Heart right ventricle (tissue), 16 donors: ENCODE data around the gene FOXN4. TPM values are rescaled to one million over a fixed set of nuclear protein-coding genes. Genes with fewer than 3 reads are reported as not detected.

Experiments used
- ATAC-seq, 8 donors: fragments of 200-7000 bp; cut with Tn5 transposase; one replicate each; pipeline ENCODE4 v1.9.1; 2020; ENCODE audit warnings: mild to moderate bottlenecking in 8 of 8, moderate library complexity in 8 of 8, moderate number of reproducible peaks in 1 of 8
- DNase-seq, 2 donors: peaks; one replicate each; pipeline ENCODE4 v3.0.0-alpha.2; 2020
- H3K27ac ChIP-seq, 10 donors: fragments of 200-600 bp; sonication (generic) in 2 of 10; one replicate each; pipeline versions ENCODE4 v1.5.0 to v1.8.0; 2020 to 2022; ENCODE audit warnings: mild to moderate bottlenecking in 3 of 10
- H3K27me3 ChIP-seq, 7 donors: fragments of 200-600 bp; one replicate each; pipeline ENCODE4 v1.8.0; 2021 to 2022; ENCODE audit warnings: mild to moderate bottlenecking in 2 of 7
- H3K36me3 ChIP-seq, 9 donors: fragments of 200-600 bp; sonication (generic) in 1 of 9; one replicate each; pipeline versions ENCODE4 v1.5.0 to v1.8.0; 2020 to 2022; ENCODE audit warnings: mild to moderate bottlenecking in 2 of 9
- H3K4me1 ChIP-seq, 9 donors: fragments of 200-600 bp; sonication (generic) in 1 of 9; one replicate each; pipeline versions ENCODE4 v1.5.0 to v1.8.0; 2020 to 2022; ENCODE audit warnings: mild to moderate bottlenecking in 4 of 9
- H3K4me3 ChIP-seq, 10 donors: fragments of 200-600 bp; sonication (generic) in 2 of 10; one replicate each; pipeline versions ENCODE4 v1.5.0 to v1.8.0; 2020 to 2022; ENCODE audit warnings: mild to moderate bottlenecking in 7 of 10, moderate library complexity in 2 of 10
- H3K9me3 ChIP-seq, 11 donors: fragments of 200-600 bp in 10 of 11; sonication (generic) in 2 of 11; one replicate each; pipeline versions ENCODE4 v1.5.0 to v1.8.0; 2013 to 2022; ENCODE audit warnings: mild to moderate bottlenecking in 2 of 11, control low read depth in 1 of 11, moderate library complexity in 1 of 11
- CTCF ChIP-seq, 9 donors: fragments of 200-600 bp; sonication (generic) in 2 of 9; IDR thresholded peaks; one replicate each; pipeline versions ENCODE4 v1.5.0 to v1.8.0; 2021 to 2022; ENCODE audit warnings: antibody characterized with exemption in 9 of 9, mild to moderate bottlenecking in 5 of 9, moderate library complexity in 1 of 9
- WGBS, 2 donors: extraction: QIAGEN DNeasy Blood & Tissue Kit; methylation state at CpG; one replicate each; pipeline ENCODE4 v1.1.7; 2013; ENCODE audit warnings: inconsistent platforms in 1 of 2; 5-methylcytosine and 5-hydroxymethylcytosine counted together
- intact Hi-C, 10 donors: fragments of 100-400 bp; cut with DNase I; formaldehyde crosslinking; loops; one replicate each; pipeline versions ENCODE4 v1.11.1 to v1.14.2; 2022
- polyA plus RNA-seq, 2 donors: library from polyadenylated mRNA; stranded (reverse); fragments of 200-250 nt; gene quantifications; one replicate each; pipeline ENCODE4 v1.2.3, GENCODE V29; 2013
- total RNA-seq, 10 donors: library from RNA; stranded (reverse); fragmentation: NEBNext Ultra II Directional in 3 of 10; extraction: Animal tissue kit (Norgen Biotek cat#: 25700) in 3 of 10; gene quantifications; one replicate each; pipeline versions ENCODE4 v1.2.1 to v1.2.4, GENCODE V29; 2021 to 2023
- donor health status: Arrhythmogenic right ventricular cardiomyopathy.
- donor health status: ischemic (EF 13 %, LVEDD 7.1; RV severe dilation, severe dysfunction).
- donor health status: healthy with polysubstance abuse.
- donor health status: DM: no; HTN: yes; CAD: no.
- donor health status: DM: no; HTN: no; CAD: no.
- donor health status: ischemic (EF 25% LVEDD 6.9; RV normal size, moderate dysfunction).
- donor health status: ischemic (EF 25% LVEDD 5.7; RV mildly dilated, moderate dysfunction).
- donor health status: healthy.
- donor health status: DM: yes; HTN: yes; CAD: no.
- donor health status: Ischemic cardiomyopathy.
- donor health status: ischemic (EF 35%, LVEDD 5.7; RV mildly dilated, moderate dysfunction).
- donor health status: nonischemic (EF 11% LVEDD 7.7; RV severe dilation, severe dysfunction).
- donor health status: DM: yes; HTN: yes; CAD: no.
- donor health status: PGD.
- donor health status: ischemic (EF 29% LVEDD 5.4; RV normal size, mild dysfunction).
- donor health status: nonischemic (EF 23%, LVEDD 6.1; RV moderate dilation, normal function).

Gene FOXN4
- total and polyA plus RNA-seq, 12 donors = 0.07 to 0.19 TPM; not detected in 10

- Histone ChIP-seq H3K27me3 (no peaks in the 10 kb centered on the region), H3K4me1 (peaks cover 0 to 11% (median 5%) of the 10 kb centered on the region in 9 donors), H3K36me3 (no peaks in the 10 kb centered on the region), H3K4me3 (no peak overlapping the region), H3K9me3 (no peaks in the 10 kb centered on the region), H3K27ac (no peak overlapping the region)
- ATAC-seq (peak in 5 of 8 donors; percentile 6 to 71 (median 34)), DNase-seq (no peak)
- WGBS, 2 donors = 46 to 60% methylated on average over 15 of the region's 15 CpGs
- intact Hi-C loops = no loop called here
- no peak for TF ChIP-seq CTCF (IDR thresholded peaks at IDR 0.05)
Observed at GRCh38 chr12:109277899-109278762, 31.0 kb downstream of the FOXN4 start.

- H3K4me3 ChIP-seq = no peak overlapping the region
- no peak for ATAC-seq
Observed at GRCh38 chr12:109277255-109277898, 31.7 kb downstream of the FOXN4 start.

GRCh38 chr12:109276160-109276559 lies 32.9 kb downstream of the FOXN4 start:
- no peaks in the 10 kb centered on the region for H3K9me3 ChIP-seq
- no peaks in the 10 kb centered on the region for H3K27me3 ChIP-seq
- no peak for ATAC-seq

More at GRCh38 chr12:109277255-109277898, 31.7 kb downstream of the FOXN4 start:
- H3K4me1 ChIP-seq = peaks cover 0 to 11% (median 5%) of the 10 kb centered on the region in 9 donors
- intact Hi-C loops = no loop called here
- H3K27me3 ChIP-seq = no peaks in the 10 kb centered on the region
- H3K36me3 ChIP-seq = no peaks in the 10 kb centered on the region
- WGBS, 2 donors = 88 to 93% methylated on average over 8 of the region's 8 CpGs
- no peak overlapping the region for H3K27ac ChIP-seq
- no peaks in the 10 kb centered on the region for H3K9me3 ChIP-seq
- TF ChIP-seq CTCF (IDR thresholded peaks at IDR 0.05) = no peak
- DNase-seq = no peak

More at GRCh38 chr12:109276160-109276559, 32.9 kb downstream of the FOXN4 start:
- no peak overlapping the region for H3K4me3 ChIP-seq
- WGBS, 2 donors = 95 to 97% methylated on average over 5 of the region's 5 CpGs
- intact Hi-C loops = no loop called here
- no peak overlapping the region for H3K27ac ChIP-seq
- H3K4me1 ChIP-seq = peaks cover 0 to 11% (median 5%) of the 10 kb centered on the region in 9 donors
- H3K36me3 ChIP-seq = peaks cover 0 to 7% (median 0%) of the 10 kb centered on the region in 9 donors
- TF ChIP-seq CTCF (IDR thresholded peaks at IDR 0.05) = no peak
- DNase-seq = no peak
